OCI-M2 (cell line): ENCODE results near the gene FBXL12.
"Not testable (repeated sequence)": the region's sequence is repeated elsewhere in the genome, so short reads cannot be mapped to it uniquely, and the experiment has no call there.

Experiments
- DNase-seq: peaks from one replicate; lab custom pipeline; 2025; ENCODE audit not compliant: unreplicated experiment; lab: John Stamatoyannopoulos, UW

FBXL12 gene

DNA sequence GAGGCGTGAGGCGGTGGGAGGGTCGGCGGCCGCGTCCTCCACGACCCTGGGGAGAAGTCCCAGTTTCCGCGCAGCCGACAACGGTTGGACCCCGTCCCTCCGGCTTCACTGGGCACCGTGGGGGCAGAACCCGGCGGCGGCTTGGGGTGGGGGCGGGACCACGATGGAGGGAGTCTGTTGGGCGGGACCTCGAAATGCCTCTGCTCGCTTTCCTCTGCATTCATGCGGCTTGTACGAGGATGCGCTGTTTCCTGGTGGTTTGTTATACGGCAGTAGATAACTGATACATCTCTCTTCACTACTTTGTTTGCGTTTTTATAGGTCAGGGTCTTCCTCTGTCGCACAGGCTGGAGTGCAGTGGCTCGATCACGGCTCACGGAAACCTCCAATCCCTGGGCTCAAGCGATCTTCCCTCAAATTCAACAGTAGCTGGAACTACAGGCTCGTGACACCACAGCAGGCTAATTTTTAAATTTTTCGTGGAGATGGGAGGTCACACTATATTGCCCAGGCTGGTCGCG is 25.7 kb downstream of the FBXL12 start:
- no peak for DNase-seq

DNA sequence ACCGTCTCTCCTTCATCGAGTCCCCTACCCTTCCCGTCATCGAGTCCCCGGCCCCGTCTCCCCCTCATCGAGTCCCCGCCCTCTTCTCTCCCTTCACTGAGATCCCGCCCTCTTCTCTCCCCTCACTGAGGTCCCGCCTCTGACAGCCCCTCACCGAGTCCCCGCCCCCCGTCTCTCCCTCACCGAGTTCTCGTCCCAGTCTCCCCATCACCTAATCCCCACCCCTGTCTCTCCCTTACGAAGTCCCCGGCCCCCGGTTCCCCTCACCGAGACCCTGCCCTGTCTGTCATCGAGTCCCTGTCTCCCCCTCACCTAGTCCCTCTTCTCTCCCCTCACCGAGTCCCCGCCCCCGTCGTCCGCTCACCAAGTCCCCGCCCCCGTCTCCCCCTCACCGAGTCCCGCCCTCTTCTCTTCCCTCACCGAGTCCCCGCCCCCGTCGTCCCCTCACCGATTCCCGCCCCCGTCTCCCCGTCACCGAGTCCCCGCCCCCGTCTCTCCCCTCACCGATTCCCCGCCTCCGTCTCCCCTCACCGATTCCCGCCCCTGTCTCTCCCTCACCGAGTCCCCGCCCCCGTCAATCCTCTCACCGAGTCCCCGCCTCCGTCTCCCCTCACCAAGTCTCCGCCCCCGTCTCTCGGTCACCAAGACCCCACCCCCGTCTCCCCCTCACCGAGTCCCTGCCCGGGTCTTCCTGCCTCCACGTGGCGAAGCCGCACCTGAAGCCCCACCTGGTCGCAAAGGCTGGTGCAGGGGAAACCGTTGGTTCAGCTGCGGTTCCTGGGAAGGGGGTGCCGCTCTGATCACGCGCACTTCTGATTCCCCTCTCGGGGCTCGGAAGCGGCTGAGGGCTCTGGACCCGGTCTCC is 26.4 kb downstream of the FBXL12 start:
- DNase-seq, result peak; percentile 43

DNA sequence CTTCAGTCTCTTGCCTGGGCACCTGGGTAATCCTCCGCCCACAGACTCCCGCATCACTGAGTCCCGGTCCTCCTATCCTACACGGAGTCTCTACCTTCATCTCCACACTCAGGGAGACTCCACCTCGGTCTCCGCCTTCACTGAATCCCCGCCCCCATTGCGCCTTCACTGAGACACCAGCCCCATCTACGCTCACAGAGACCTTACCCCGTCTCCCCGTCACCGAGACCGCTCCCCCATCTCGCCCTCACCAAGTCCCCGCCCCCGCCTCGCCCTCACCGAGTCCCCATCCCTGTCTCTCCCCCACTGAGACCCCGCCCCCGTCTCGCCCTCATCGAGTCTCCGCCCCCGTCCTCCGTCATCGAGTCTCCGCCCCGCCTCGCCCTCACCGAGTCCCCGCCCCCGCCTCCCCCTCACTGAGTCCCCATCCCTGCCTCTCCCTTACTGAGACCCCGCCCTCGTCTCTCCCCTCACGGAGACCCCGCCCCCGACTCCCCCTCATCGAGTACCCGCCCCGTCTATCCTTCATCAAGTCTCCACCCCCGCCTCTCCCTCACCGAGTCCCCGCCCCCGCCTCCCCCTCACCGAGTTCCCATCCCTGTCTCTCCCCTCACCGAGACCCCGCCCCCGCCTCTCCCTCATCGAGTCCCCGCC is 27.2 kb downstream of the FBXL12 start:
- peak; percentile 9 for DNase-seq

DNA sequence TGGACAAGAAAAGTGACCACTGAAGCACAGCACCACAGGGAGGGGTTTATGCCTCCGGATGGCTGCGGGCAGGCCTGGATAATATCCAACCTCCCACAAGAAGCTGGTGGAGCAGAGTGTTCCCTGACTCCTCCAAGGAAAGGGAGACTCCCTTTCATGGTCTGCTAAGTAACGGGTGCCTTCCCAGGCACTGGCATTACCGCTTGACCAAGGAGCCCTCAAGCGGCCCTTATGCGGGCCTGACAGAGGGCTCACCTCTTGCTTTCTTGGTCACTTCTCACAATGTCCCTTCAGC is 27.9 kb downstream of the FBXL12 start:
- not testable (repeated sequence) for DNase-seq

DNA sequence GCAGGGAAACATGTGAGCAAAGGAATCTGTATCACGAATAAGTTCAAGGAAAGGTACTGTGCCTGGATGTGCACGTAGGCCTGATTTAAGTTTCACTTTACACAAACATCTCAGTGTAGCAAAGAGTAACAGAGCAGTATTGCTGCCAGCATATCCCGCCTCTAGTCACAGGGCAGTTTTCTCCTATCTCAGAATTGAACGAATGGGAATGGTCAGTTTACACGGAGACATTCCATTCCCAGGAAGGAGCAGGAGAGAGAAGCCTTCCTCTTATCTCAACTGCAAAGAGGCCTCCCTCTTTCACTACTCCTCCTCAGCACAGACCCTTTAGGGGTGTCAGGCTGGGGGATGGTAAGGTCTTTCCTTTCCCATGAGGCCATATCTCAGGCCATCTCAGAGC is 29.3 kb downstream of the FBXL12 start:
- DNase-seq, result not testable (repeated sequence)

DNA sequence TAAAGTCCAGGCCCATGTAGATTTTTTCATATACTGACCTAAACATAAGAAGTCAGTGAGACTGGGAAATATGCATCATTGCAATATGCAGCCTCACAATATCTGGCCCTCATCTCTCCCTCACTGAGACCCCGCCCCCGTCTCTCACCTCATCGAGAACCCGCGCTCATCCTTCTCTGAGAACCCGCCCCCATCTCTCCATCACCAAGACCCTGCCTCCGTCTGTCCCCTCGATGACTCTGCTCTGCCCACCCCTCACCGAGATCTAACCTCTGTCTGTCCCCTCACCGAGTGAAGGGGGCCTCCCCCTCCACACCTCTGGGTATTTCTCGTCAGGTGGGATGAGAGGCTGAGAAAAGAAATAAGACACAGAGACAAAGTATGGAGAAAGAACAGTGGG is 29.8 kb downstream of the FBXL12 start:
- DNase-seq, result no peak

DNA sequence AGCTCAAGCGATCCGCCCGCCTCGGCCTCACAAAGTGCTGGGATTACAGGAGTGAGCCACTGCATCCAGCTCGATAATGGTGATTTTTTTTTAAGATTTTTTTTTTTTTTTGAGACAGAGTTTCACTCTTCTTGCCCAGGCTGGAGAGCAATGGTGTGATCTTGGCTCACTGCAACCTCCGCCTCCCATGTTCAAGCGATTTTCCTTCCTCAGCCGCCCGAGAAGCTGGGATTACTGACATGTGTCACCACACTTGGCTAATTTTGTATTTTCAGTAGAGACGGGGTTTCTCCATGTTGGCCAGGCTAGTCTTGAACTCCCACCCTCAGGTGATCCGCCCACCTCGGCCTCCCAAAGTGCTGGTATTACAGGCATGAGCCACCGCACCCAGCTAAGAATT is 30.3 kb downstream of the FBXL12 start:
- not testable (repeated sequence) for DNase-seq

DNA sequence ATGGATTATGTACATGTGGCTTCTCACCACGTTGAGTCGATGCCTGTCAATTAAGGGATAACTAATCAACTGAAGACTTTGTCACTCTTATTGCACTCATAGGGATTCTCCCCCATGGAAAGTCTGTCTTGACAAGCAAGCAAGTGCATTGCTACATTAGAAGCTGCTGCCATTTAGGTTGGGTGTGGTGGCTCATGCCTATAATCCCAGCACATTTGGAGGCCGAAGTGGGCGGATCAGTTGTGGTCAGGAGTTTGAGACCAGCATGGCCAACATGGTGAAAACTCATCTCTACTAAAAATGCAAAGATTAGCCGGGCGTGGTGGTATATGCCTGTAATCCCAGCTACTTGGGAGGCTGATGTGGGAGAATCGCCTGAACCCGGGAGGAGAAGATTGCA is 32.1 kb downstream of the FBXL12 start:
- DNase-seq, result no peak

DNA sequence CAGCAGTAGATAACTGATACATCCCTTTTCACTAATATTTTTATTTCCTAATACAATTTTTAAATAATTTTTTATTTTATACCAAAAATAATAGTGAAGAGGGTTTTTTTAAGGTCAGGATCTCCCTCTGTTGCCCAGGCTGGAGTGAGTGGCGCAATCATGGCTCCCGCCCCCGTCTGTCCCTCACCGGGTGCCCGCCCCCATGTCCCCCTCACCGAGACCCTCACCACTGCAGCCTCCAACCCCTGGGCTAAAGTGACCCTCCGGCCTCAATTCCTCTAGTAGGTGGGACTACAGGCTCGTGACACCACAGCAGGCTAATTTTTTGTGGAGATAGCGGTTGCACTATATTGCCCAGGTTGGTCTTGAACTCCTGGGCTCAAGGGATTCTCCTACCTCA is 32.5 kb downstream of the FBXL12 start:
- DNase-seq, result no peak

DNA sequence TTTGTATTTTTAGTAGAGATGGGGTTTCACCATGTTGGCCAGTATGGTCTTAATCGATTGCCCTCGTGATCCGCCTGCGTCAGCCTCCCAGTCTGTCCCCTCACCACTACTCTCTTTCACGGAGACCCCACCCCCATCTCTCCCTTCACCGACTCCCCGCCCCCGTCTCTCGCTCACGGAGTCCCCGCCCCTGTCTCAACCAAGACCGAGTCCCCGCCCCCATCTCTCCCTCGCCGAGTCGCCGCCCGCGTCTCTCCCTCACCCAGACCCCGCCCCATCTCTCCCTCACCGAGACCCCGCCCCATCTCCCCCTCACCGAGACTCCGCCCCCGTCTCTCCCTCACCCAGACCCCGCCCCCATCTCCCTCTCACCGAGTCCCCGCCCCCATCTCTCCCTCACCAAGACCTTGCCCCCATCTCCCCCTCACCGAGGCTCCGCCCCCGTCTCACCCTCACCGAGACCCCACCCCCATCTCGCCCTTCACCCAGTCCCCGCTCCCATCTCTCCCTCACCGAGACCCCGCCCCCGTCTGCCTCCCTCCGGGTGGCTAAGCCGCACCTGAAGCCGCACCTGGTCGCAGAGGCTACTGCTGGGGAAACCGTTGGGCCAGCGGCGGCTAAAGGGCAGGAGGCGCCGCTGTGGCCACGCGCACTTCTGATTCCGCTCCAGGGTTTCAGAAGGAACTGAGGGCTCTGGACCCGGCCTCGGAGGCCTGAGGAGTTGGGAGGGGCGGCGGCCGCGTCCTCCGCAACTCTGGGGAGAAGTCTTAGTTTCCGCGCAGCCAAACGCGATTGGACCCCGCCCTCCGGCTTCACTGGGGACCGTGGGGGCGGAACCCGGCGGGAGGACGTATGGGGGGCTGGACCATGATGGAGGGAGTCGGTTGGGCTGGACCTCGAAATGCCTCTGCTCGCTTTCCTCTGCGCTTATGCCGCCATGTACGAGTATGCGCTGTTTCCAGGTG is 33.2 kb downstream of the FBXL12 start:
- peak; percentile 52 for DNase-seq

DNA sequence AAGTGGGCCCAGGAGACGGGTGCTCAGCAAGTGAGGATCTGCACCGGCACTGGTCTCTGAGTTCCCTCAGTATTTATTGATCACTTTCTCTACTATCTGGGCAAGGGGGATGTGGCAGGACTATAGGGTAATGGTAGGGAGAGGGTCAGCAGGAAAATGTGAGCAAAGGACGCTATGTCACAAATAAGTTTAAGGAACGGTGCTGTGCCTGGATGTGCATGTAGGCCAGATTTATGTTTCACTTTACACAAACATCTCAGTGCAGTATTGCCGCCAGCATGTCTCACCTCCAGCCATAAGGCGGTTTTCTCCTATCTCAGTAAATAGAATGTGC is 34.7 kb downstream of the FBXL12 start:
- not testable (repeated sequence) for DNase-seq

DNA sequence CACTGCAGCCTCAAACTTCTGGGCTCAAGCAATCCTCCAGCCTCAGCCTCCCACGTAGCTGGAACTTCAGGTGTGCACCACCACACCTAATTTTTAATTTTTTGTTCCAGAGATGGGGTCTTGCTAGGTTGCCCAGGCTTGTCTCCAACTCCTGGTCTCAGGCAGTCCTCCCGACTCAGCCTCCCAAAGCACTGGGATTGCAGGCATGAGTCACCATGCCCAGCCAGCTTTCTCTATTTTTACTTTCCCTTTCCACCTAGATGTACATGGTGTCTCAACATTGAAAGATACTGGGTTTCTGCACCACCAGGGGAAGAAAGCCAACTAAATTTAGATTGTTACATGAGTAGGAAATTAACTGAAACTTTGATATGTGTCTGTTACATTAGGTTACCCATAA is 36.5 kb downstream of the FBXL12 start:
- no peak for DNase-seq

DNA sequence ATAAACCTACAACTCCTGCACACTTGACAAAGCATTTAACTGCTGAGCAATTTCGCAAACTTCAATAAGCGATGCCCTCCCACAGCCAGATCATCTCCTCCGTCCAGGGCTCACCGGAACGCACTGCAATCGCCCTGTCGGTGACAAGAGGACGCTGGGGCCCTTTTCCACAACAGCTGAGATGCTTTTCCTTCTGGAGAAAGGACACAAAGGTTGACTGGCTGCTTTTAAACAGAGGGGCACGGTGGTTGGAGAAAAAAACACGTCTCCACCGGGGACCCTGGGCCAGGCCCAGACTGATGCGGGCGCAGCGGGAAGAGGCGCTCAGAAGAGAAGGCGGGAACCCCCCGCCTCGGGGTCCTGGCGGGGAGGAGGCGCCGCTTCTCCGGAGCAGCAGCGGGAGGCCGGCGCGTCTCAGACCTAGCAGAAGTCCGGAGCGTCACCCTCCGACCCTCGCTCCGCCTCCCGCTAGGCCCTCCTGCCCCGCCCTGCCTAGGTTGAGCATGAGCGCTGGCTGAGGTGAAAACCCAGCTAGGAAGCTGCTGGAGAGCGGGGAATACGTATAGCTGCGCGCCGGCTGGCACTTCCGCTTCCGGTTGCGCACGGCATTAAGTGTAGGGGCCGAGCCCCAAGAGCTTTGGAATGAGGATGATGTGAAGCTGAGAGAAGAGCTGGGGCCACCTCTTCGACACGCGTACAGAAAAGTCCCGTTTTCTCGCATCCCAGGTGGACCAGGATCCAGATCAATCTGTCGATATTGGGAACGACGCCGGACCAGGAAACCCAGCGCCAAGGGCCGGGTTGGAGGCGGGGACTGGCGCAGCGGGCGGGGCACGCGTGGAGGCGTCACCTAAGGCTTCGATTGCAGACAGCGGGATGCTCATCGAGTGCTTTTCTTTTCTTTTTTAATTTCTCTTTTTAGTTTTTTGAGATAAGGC is 50.4 kb downstream of the FBXL12 start, which contains the start of gene ZNF846:
TSS of gene ZNF846 (minus strand) at position 564 of the 938 bp plus-strand sequence. CDS start 3,788 bp downstream, outside the sequence.
- peak; percentile 78 for DNase-seq
